Liver (tissue), 9 donors: ENCODE data around the gene RCOR2. TPM values are rescaled to one million over a fixed set of nuclear protein-coding genes. Genes with fewer than 3 reads are reported as not detected.

Experiments used
- DNase-seq: peaks from one replicate; pipeline ENCODE4 v3.0.0-alpha.2; 2017; ENCODE audit warnings: low spot score
- H3K27ac ChIP-seq, 2 donors: one replicate each; pipeline ENCODE4 v1.7.0; 2013; ENCODE audit warnings: inconsistent platforms in 2 of 2, low read length in 2 of 2, control low read depth in 1 of 2, low read depth in 1 of 2, mild to moderate bottlenecking in 1 of 2
- H3K27me3 ChIP-seq, 4 donors: one replicate each; pipeline versions ENCODE4 v1.6.1 to v1.7.0; 2013; ENCODE audit warnings: low read length in 3 of 4, inconsistent platforms in 1 of 4, mild to moderate bottlenecking in 1 of 4, moderate library complexity in 1 of 4; ENCODE audit not compliant: control insufficient read depth in 4 of 4, insufficient read depth in 4 of 4
- H3K36me3 ChIP-seq, 4 donors: one replicate each; pipeline versions ENCODE4 v1.6.1 to v1.7.0; 2013; ENCODE audit warnings: low read length in 3 of 4, mild to moderate bottlenecking in 3 of 4, low read depth in 1 of 4, moderate library complexity in 1 of 4; ENCODE audit not compliant: control insufficient read depth in 4 of 4, insufficient read depth in 3 of 4
- H3K4me1 ChIP-seq, 4 donors: one replicate each; pipeline versions ENCODE4 v1.6.1 to v1.7.0; 2013; ENCODE audit warnings: low read length in 3 of 4, mild to moderate bottlenecking in 3 of 4, moderate library complexity in 1 of 4; ENCODE audit not compliant: control insufficient read depth in 4 of 4, insufficient read depth in 4 of 4
- H3K4me3 ChIP-seq, 3 donors: one replicate each; pipeline versions ENCODE4 v1.6.1 to v1.7.0; 2013; ENCODE audit warnings: low read length in 3 of 3, control low read depth in 1 of 3, low read depth in 1 of 3, mild to moderate bottlenecking in 1 of 3
- H3K9ac ChIP-seq, 2 donors: one replicate each; pipeline ENCODE4 v1.7.0; 2013; ENCODE audit warnings: low read length in 2 of 2, mild to moderate bottlenecking in 2 of 2, moderate library complexity in 2 of 2, control low read depth in 1 of 2, low read depth in 1 of 2
- H3K9me3 ChIP-seq, 4 donors: one replicate each; pipeline versions ENCODE4 v1.6.1 to v1.7.0; 2013; ENCODE audit warnings: low read length in 3 of 4; ENCODE audit not compliant: control insufficient read depth in 4 of 4
- EGR1 ChIP-seq, 2 donors: IDR thresholded peaks; 2 replicates each; pipeline ENCODE4 v1.6.1; 2016 to 2018; ENCODE audit warnings: antibody characterized with exemption in 2 of 2, low read depth in 2 of 2
- FOXA1 ChIP-seq: IDR thresholded peaks from 2 replicates; pipeline ENCODE4 v1.6.1; 2016; ENCODE audit warnings: antibody characterized with exemption
- FOXA2 ChIP-seq: IDR thresholded peaks from 2 replicates; pipeline ENCODE4 v1.6.1; 2016; ENCODE audit warnings: antibody characterized with exemption
- GABPA ChIP-seq, 2 donors: IDR thresholded peaks in 1 of 2; conservative IDR thresholded peaks in 1 of 2; 2 replicates each; pipeline ENCODE4 v1.6.1; 2016; ENCODE audit warnings: antibody characterized with exemption in 2 of 2, mild to moderate bottlenecking in 1 of 2, moderate library complexity in 1 of 2
- HNF4A ChIP-seq, 2 donors: conservative IDR thresholded peaks; 2 replicates each; pipeline ENCODE4 v1.6.1; 2016; ENCODE audit warnings: antibody characterized with exemption in 2 of 2, mild to moderate bottlenecking in 2 of 2
- HNF4G ChIP-seq: IDR thresholded peaks from 2 replicates; pipeline ENCODE4 v1.6.1; 2016; ENCODE audit warnings: antibody characterized with exemption
- JUND ChIP-seq, 2 donors: IDR thresholded peaks; 2 replicates each; pipeline ENCODE4 v1.6.1; 2016; ENCODE audit warnings: antibody characterized with exemption in 2 of 2
- MAX ChIP-seq: IDR thresholded peaks from 2 replicates; pipeline ENCODE4 v1.6.1; 2016; ENCODE audit warnings: antibody characterized with exemption
- NR2F2 ChIP-seq: IDR thresholded peaks from 2 replicates; pipeline ENCODE4 v1.6.1; 2016; ENCODE audit warnings: antibody characterized with exemption
- RAD21 ChIP-seq, 2 donors: IDR thresholded peaks; 2 replicates each; pipeline ENCODE4 v1.6.1; 2016; ENCODE audit warnings: antibody characterized with exemption in 2 of 2, mild to moderate bottlenecking in 2 of 2
- RXRA ChIP-seq, 2 donors: IDR thresholded peaks; 2 replicates each; pipeline ENCODE4 v1.6.1; 2017 to 2018; ENCODE audit warnings: antibody characterized with exemption in 2 of 2, mild to moderate bottlenecking in 1 of 2
- SP1 ChIP-seq: IDR thresholded peaks from 2 replicates; pipeline ENCODE4 v1.6.1; 2018; ENCODE audit warnings: antibody characterized with exemption, mild to moderate bottlenecking
- TAF1 ChIP-seq: conservative IDR thresholded peaks from 2 replicates; pipeline ENCODE4 v1.6.1; 2016; ENCODE audit warnings: antibody characterized with exemption, mild to moderate bottlenecking
- YY1 ChIP-seq: IDR thresholded peaks from 2 replicates; pipeline ENCODE4 v1.6.1; 2016; ENCODE audit warnings: antibody characterized with exemption, mild to moderate bottlenecking
- ZBTB33 ChIP-seq: IDR thresholded peaks from 2 replicates; pipeline ENCODE4 v1.6.1; 2016; ENCODE audit warnings: antibody characterized with exemption
- WGBS: extraction: QIAGEN DNeasy Blood & Tissue Kit; methylation state at CpG from one replicate; pipeline ENCODE4 v1.1.7; 2013; 5-methylcytosine and 5-hydroxymethylcytosine counted together
- polyA plus RNA-seq, 2 donors: library from polyadenylated mRNA; stranded (reverse) in 1 of 2; unstranded in 1 of 2; fragments of 200-250 nt in 1 of 2; fragments of >200 nt in 1 of 2; fragmentation: Nextera tagmentation in 1 of 2; extraction: Ambion mirVana in 1 of 2; gene quantifications; one replicate each; pipeline versions ENCODE4 v1.2.1 to v1.2.3, GENCODE V29; 2013 to 2015
- total RNA-seq, 2 donors: library from RNA; depleted of rRNA; stranded (reverse); fragments of >200 nt; gene quantifications; one replicate each; pipeline ENCODE4 v1.2.3, GENCODE V29; 2014
- TF ChIP-seq, protein P1 (sequence below): fragments of 150-350 bp; IDR thresholded peaks from 2 replicates; pipeline ENCODE4 v1.5.1; 2017; ENCODE audit warnings: improper control_type of control experiment, low read depth, low read length; ENCODE audit not compliant: missing input control
- TF ChIP-seq, protein P2 (sequence below): IDR thresholded peaks from 2 replicates; pipeline ENCODE4 v1.6.1; 2016; ENCODE audit warnings: antibody characterized with exemption, mild to moderate bottlenecking
- donor health status: healthy.
- donor health status: healthy.
- donor health status: healthy.
- donor health status: healthy.
- donor health status: healthy.

The RCOR2 gene
- total and polyA plus RNA-seq, 4 donors, result 0.05 to 0.19 TPM; not detected in 2

GRCh38 chr11:63883791-63884190, 33.2 kb downstream of the RCOR2 start:
- no peak for TF ChIP-seq GABPA (IDR thresholded peaks at IDR 0.05 in 1 of 2, conservative IDR thresholded peaks at IDR 0.05 in 1 of 2)
- no peak for TF ChIP-seq FOXA1
- TF ChIP-seq JUND (IDR thresholded peaks at IDR 0.05), result no peak
- no peak for TF ChIP-seq SP1
- no peak for TF ChIP-seq YY1
- TF ChIP-seq, protein P1, sequence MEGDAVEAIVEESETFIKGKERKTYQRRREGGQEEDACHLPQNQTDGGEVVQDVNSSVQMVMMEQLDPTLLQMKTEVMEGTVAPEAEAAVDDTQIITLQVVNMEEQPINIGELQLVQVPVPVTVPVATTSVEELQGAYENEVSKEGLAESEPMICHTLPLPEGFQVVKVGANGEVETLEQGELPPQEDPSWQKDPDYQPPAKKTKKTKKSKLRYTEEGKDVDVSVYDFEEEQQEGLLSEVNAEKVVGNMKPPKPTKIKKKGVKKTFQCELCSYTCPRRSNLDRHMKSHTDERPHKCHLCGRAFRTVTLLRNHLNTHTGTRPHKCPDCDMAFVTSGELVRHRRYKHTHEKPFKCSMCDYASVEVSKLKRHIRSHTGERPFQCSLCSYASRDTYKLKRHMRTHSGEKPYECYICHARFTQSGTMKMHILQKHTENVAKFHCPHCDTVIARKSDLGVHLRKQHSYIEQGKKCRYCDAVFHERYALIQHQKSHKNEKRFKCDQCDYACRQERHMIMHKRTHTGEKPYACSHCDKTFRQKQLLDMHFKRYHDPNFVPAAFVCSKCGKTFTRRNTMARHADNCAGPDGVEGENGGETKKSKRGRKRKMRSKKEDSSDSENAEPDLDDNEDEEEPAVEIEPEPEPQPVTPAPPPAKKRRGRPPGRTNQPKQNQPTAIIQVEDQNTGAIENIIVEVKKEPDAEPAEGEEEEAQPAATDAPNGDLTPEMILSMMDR, result no peak
- no peak for TF ChIP-seq HNF4A (conservative IDR thresholded peaks at IDR 0.05)
- no peak for TF ChIP-seq RXRA (IDR thresholded peaks at IDR 0.05)
- no peak for TF ChIP-seq FOXA2
- no peak for TF ChIP-seq EGR1 (IDR thresholded peaks at IDR 0.05; ENCODE audit: low read depth in 2 of 2)
- TF ChIP-seq NR2F2, result no peak
- TF ChIP-seq RAD21 (IDR thresholded peaks at IDR 0.05), result no peak
- H3K9ac ChIP-seq, result no peak overlapping the region

GRCh38 chr11:63882555-63883242, 34.3 kb downstream of the RCOR2 start:
- H3K36me3 ChIP-seq, result no peaks in the 10 kb centered on the region
- WGBS, result 89% methylated on average over 7 of the region's 7 CpGs
- H3K27me3 ChIP-seq, result no peaks in the 10 kb centered on the region
- no peak overlapping the region for H3K27ac ChIP-seq
- TF ChIP-seq JUND (IDR thresholded peaks at IDR 0.05) (no peak), FOXA2 (no peak), NR2F2 (no peak), RXRA (IDR thresholded peaks at IDR 0.05) (no peak), YY1 (no peak), SP1 (no peak), TAF1 (no peak), FOXA1 (no peak), MAX (no peak), GABPA (IDR thresholded peaks at IDR 0.05 in 1 of 2, conservative IDR thresholded peaks at IDR 0.05 in 1 of 2) (no peak), HNF4G (no peak), ZBTB33 (no peak), RAD21 (IDR thresholded peaks at IDR 0.05) (no peak), HNF4A (conservative IDR thresholded peaks at IDR 0.05) (no peak)
- TF ChIP-seq, protein P2, sequence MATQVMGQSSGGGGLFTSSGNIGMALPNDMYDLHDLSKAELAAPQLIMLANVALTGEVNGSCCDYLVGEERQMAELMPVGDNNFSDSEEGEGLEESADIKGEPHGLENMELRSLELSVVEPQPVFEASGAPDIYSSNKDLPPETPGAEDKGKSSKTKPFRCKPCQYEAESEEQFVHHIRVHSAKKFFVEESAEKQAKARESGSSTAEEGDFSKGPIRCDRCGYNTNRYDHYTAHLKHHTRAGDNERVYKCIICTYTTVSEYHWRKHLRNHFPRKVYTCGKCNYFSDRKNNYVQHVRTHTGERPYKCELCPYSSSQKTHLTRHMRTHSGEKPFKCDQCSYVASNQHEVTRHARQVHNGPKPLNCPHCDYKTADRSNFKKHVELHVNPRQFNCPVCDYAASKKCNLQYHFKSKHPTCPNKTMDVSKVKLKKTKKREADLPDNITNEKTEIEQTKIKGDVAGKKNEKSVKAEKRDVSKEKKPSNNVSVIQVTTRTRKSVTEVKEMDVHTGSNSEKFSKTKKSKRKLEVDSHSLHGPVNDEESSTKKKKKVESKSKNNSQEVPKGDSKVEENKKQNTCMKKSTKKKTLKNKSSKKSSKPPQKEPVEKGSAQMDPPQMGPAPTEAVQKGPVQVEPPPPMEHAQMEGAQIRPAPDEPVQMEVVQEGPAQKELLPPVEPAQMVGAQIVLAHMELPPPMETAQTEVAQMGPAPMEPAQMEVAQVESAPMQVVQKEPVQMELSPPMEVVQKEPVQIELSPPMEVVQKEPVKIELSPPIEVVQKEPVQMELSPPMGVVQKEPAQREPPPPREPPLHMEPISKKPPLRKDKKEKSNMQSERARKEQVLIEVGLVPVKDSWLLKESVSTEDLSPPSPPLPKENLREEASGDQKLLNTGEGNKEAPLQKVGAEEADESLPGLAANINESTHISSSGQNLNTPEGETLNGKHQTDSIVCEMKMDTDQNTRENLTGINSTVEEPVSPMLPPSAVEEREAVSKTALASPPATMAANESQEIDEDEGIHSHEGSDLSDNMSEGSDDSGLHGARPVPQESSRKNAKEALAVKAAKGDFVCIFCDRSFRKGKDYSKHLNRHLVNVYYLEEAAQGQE, result no peak
- TF ChIP-seq, protein P1, result no peak
- no peak overlapping the region for H3K9ac ChIP-seq
- H3K4me3 ChIP-seq, result no peak overlapping the region
- peaks cover 1 to 15% (median 11%) of the 10 kb centered on the region in 4 donors for H3K4me1 ChIP-seq
- no peak for DNase-seq
- no peaks in the 10 kb centered on the region for H3K9me3 ChIP-seq

More at GRCh38 chr11:63883791-63884190, 33.2 kb downstream of the RCOR2 start:
- peaks cover 3 to 25% (median 18%) of the 10 kb centered on the region in 4 donors for H3K4me1 ChIP-seq
- no peak overlapping the region for H3K27ac ChIP-seq
- no peaks in the 10 kb centered on the region for H3K27me3 ChIP-seq
- WGBS, result 92% methylated on average over 6 of the region's 6 CpGs
- DNase-seq, result no peak
- H3K36me3 ChIP-seq, result no peaks in the 10 kb centered on the region
- no peak overlapping the region for H3K4me3 ChIP-seq
- no peaks in the 10 kb centered on the region for H3K9me3 ChIP-seq
